Breast epithelium (tissue), 3 donors: ENCODE data around the gene RHEX.

Experiments used
- POLR2A ChIP-seq: fragments of 450-650 bp; IDR thresholded peaks from one replicate; pipeline ENCODE4 v1.6.1; 2016; ENCODE audit warnings: antibody characterized with exemption, mild to moderate bottlenecking, moderate library complexity
- TF ChIP-seq, protein P1 (sequence below), 3 donors: fragments of 450-650 bp; IDR thresholded peaks; one replicate each; pipeline ENCODE4 v1.5.1; 2016 to 2017; ENCODE audit warnings: antibody characterized with exemption in 3 of 3, mild to moderate bottlenecking in 3 of 3, moderate library complexity in 3 of 3

DNA sequence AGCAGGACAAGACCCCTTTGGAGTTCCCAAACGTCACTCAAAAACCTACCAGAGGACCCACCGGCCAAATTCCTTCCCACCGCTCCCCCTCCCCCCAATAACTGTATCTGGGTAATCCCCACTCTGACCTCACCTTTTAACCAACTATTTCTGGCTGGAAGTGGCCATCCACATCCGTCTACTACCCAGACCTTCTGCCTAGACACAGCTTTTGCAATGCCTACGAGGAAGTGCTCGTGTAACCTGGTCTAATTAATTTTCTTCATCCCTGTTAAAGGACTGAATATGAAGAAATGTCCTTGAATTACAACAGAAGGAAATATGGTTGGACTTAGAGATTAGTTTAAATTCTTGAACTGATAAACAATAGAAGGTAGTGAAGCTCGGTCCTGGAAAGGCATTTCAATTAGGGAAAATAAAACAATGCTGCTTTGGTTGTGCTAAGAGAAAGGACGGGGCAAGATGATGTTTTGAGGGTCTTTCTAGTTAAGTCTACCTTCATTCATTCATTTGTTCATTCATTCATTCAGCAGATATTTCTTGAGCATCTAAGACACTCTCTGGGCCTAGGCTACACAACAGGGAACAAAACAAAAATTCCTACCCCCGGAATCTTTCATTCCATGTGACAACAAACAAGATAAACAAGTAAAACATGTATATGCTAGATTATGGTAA, 45.4 kb downstream of the RHEX start:
- TF ChIP-seq POLR2A, result no peak
- TF ChIP-seq, protein P1, sequence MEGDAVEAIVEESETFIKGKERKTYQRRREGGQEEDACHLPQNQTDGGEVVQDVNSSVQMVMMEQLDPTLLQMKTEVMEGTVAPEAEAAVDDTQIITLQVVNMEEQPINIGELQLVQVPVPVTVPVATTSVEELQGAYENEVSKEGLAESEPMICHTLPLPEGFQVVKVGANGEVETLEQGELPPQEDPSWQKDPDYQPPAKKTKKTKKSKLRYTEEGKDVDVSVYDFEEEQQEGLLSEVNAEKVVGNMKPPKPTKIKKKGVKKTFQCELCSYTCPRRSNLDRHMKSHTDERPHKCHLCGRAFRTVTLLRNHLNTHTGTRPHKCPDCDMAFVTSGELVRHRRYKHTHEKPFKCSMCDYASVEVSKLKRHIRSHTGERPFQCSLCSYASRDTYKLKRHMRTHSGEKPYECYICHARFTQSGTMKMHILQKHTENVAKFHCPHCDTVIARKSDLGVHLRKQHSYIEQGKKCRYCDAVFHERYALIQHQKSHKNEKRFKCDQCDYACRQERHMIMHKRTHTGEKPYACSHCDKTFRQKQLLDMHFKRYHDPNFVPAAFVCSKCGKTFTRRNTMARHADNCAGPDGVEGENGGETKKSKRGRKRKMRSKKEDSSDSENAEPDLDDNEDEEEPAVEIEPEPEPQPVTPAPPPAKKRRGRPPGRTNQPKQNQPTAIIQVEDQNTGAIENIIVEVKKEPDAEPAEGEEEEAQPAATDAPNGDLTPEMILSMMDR (IDR thresholded peaks at IDR 0.05), result no peak
